ENCODE measurements around the gene UBE2QL1.

- TF ChIP-seq USF2 (IDR thresholded peaks at IDR 0.05), result no peak
- TF ChIP-seq EP300 (IDR thresholded peaks at IDR 0.05), result no peak
- no peak for TF ChIP-seq MYC (IDR thresholded peaks at IDR 0.05; ENCODE audit: borderline replicate concordance, low read length)
- no peak for TF ChIP-seq MAFK (IDR thresholded peaks at IDR 0.05; ENCODE audit: partially characterized antibody)
Measured at GRCh38 chr5:6491919-6492290, 43.2 kb downstream of the UBE2QL1 start.
